ENCODE results near the gene GRP. TPM values are rescaled to one million over a fixed set of nuclear protein-coding genes. Genes with fewer than 3 reads are reported as not detected.

Gene GRP
- polyA plus RNA-seq, 1 experiment = not detected

GRCh38 chr18:59274533-59274928, 54.6 kb downstream of the GRP start:
- Histone ChIP-seq H3K4me3 (ENCODE audit: low read depth, low read length) (no peak overlapping the region), H3K27ac (ENCODE audit: low read depth, low read length) (no peak overlapping the region), H3K27me3 (ENCODE audit: control insufficient read depth, insufficient read depth, low read length) (peaks cover 95% of the 10 kb centered on the region), H3K9me3 (ENCODE audit: control insufficient read depth, insufficient read depth, low read length) (peaks cover 16% of the 10 kb centered on the region; the same call in 1 of the 2 replicates)
- no peak for DNase-seq (ENCODE audit: low read depth, low spot score)
- ChIA-PET POLR2A (no interaction called here), CTCF (interaction anchor here (1.0 to 1.4 kb wide), 2 partner anchors 25 to 34 kb away, joined by 3 to 5 read pairs; no protein-coding TSS in a partner anchor)
- no peak for TF ChIP-seq CTCF (IDR thresholded peaks at IDR 0.05; ENCODE audit: low read depth, low read length)

- H3K27me3 ChIP-seq (ENCODE audit: control insufficient read depth, insufficient read depth, low read length) = peaks cover 93% of the 10 kb centered on the region
Measured at GRCh38 chr18:59275406-59275949, 55.5 kb downstream of the GRP start.

GRCh38 chr18:59276047-59276446, 56.1 kb downstream of the GRP start:
- Histone ChIP-seq H3K9me3 (ENCODE audit: control insufficient read depth, insufficient read depth, low read length) (peaks cover 16% of the 10 kb centered on the region; the same call in 1 of the 2 replicates), H3K27ac (ENCODE audit: low read depth, low read length) (no peak overlapping the region), H3K4me3 (ENCODE audit: low read depth, low read length) (no peak overlapping the region), H3K27me3 (ENCODE audit: control insufficient read depth, insufficient read depth, low read length) (peaks cover 89% of the 10 kb centered on the region)
- ChIA-PET CTCF (interaction anchor here (0.5 to 0.6 kb wide), 2 partner anchors 50 to 385 kb away, joined by 3 read pairs; no protein-coding TSS in a partner anchor), POLR2A (no interaction called here)
- no peak for DNase-seq (ENCODE audit: low read depth, low spot score)
- TF ChIP-seq CTCF (IDR thresholded peaks at IDR 0.05; ENCODE audit: low read depth, low read length) = no peak

More at GRCh38 chr18:59275406-59275949, 55.5 kb downstream of the GRP start:
- H3K27ac ChIP-seq (ENCODE audit: low read depth, low read length) = no peak overlapping the region
- DNase-seq (ENCODE audit: low read depth, low spot score) = no peak
- H3K4me3 ChIP-seq (ENCODE audit: low read depth, low read length) = no peak overlapping the region
- POLR2A ChIA-PET = no interaction called here
- no peak for TF ChIP-seq CTCF (IDR thresholded peaks at IDR 0.05; ENCODE audit: low read depth, low read length)
- peaks cover 16% of the 10 kb centered on the region; the same call in 1 of the 2 replicates for H3K9me3 ChIP-seq (ENCODE audit: control insufficient read depth, insufficient read depth, low read length)
- CTCF ChIA-PET = interaction anchor here (0.5 to 1.4 kb wide), 5 partner anchors 26 to 386 kb away, joined by 3 to 5 read pairs (median 3); no protein-coding TSS in a partner anchor

GRCh38 chr18:59278793-59279192, 58.8 kb downstream of the GRP start:
- peaks cover 6% of the 10 kb centered on the region; the same call in 1 of the 2 replicates for H3K9me3 ChIP-seq (ENCODE audit: control insufficient read depth, insufficient read depth, low read length)
- TF ChIP-seq CTCF (IDR thresholded peaks at IDR 0.05; ENCODE audit: low read depth, low read length) = no peak
- no peak for DNase-seq (ENCODE audit: low read depth, low spot score)
- no peak overlapping the region for H3K27ac ChIP-seq (ENCODE audit: low read depth, low read length)
- H3K4me3 ChIP-seq (ENCODE audit: low read depth, low read length) = no peak overlapping the region
- ChIA-PET CTCF (no interaction called here), POLR2A (no interaction called here)
- peaks cover 80% of the 10 kb centered on the region for H3K27me3 ChIP-seq (ENCODE audit: control insufficient read depth, insufficient read depth, low read length)

GRCh38 chr18:59279193-59279592, 59.2 kb downstream of the GRP start:
- Histone ChIP-seq H3K9me3 (ENCODE audit: control insufficient read depth, insufficient read depth, low read length) (peaks cover 3% of the 10 kb centered on the region; the same call in 1 of the 2 replicates), H3K27ac (ENCODE audit: low read depth, low read length) (no peak overlapping the region), H3K27me3 (ENCODE audit: control insufficient read depth, insufficient read depth, low read length) (peaks cover 78% of the 10 kb centered on the region), H3K4me3 (ENCODE audit: low read depth, low read length) (no peak overlapping the region)
- ChIA-PET POLR2A (no interaction called here), CTCF (no interaction called here)
- no peak for TF ChIP-seq CTCF (IDR thresholded peaks at IDR 0.05; ENCODE audit: low read depth, low read length)
- no peak for DNase-seq (ENCODE audit: low read depth, low spot score)
